CD14-positive monocyte (primary cell): ENCODE measurements around the gene STARD4. TPM values are rescaled to one million over a fixed set of nuclear protein-coding genes. Genes with fewer than 3 reads are reported as not detected.

Source experiments
- DNase-seq, 3 donors: peaks; one replicate each; pipeline ENCODE4 v3.0.0-alpha.2; 2011 to 2022
- H2AFZ ChIP-seq: 2 replicates; pipeline ENCODE4 v1.6.0; 2012; ENCODE audit warnings: mild to moderate bottlenecking, low read depth, low read length, inconsistent platforms; ENCODE audit not compliant: insufficient read depth, poor library complexity, severe bottlenecking
- H3K27ac ChIP-seq, 2 donors: 1 replicate in 1 of 2; 2 replicates in 1 of 2; pipeline ENCODE4 v1.5.1; 2012 to 2013; ENCODE audit warnings: low read length in 2 of 2, control low read depth in 1 of 2, inconsistent platforms in 1 of 2, low read depth in 1 of 2, mild to moderate bottlenecking in 1 of 2
- H3K27me3 ChIP-seq, 2 donors: one replicate each; pipeline versions ENCODE4 v1.6.0 to v1.6.1; 2011 to 2013; ENCODE audit warnings: low read length in 2 of 2; ENCODE audit not compliant: control insufficient read depth in 2 of 2, insufficient read depth in 2 of 2
- H3K36me3 ChIP-seq, 2 donors: replicated peaks in 1 of 2; 1 replicate in 1 of 2; 2 replicates in 1 of 2; pipeline versions ENCODE4 v1.5.1 to v1.6.1; 2012 to 2013; ENCODE audit warnings: low read length in 2 of 2, control low read depth in 1 of 2, inconsistent platforms in 1 of 2, mild to moderate bottlenecking in 1 of 2; ENCODE audit not compliant: insufficient read depth in 2 of 2, control insufficient read depth in 1 of 2
- H3K4me1 ChIP-seq, 2 donors: 1 replicate in 1 of 2; 2 replicates in 1 of 2; pipeline versions ENCODE4 v1.5.1 to v1.6.1; 2012 to 2013; ENCODE audit warnings: low read length in 2 of 2, control low read depth in 1 of 2, inconsistent platforms in 1 of 2, mild to moderate bottlenecking in 1 of 2, moderate library complexity in 1 of 2; ENCODE audit not compliant: insufficient read depth in 2 of 2, control insufficient read depth in 1 of 2
- H3K4me2 ChIP-seq: replicated peaks from 2 replicates; pipeline ENCODE3; 2012; ENCODE audit warnings: low read length, moderate library complexity, mild to moderate bottlenecking; ENCODE audit not compliant: poor library complexity, severe bottlenecking; ENCODE audit errors: extremely low read depth
- H3K4me3 ChIP-seq, 3 experiments: fragments of 200-600 bp in 1 of 3; sonication (generic) in 1 of 3; replicated peaks in 1 of 3; 1 replicate in 2 of 3; 2 replicates in 1 of 3; pipeline ENCODE4 v1.5.1; 2011 to 2013; ENCODE audit warnings: low read length in 3 of 3, mild to moderate bottlenecking in 3 of 3, control low read depth in 2 of 3, low read depth in 2 of 3, inconsistent platforms in 1 of 3, moderate library complexity in 1 of 3
- H3K79me2 ChIP-seq: 2 replicates; pipeline ENCODE4 v1.6.0; 2012; ENCODE audit warnings: mild to moderate bottlenecking, control low read depth, inconsistent platforms, low read length, moderate library complexity; ENCODE audit not compliant: insufficient read depth
- H3K9ac ChIP-seq: 2 replicates; pipeline ENCODE4 v1.6.0; 2017; ENCODE audit warnings: low read length, mild to moderate bottlenecking; ENCODE audit not compliant: insufficient read depth, poor library complexity, severe bottlenecking
- H3K9me3 ChIP-seq, 2 donors: replicated peaks in 1 of 2; 1 replicate in 1 of 2; 2 replicates in 1 of 2; pipeline versions ENCODE4 v1.5.1 to v1.6.1; 2012 to 2013; ENCODE audit warnings: low read length in 2 of 2, control low read depth in 1 of 2; ENCODE audit not compliant: control insufficient read depth in 1 of 2, insufficient read depth in 1 of 2
- H4K20me1 ChIP-seq: 2 replicates; pipeline ENCODE4 v1.6.0; 2012; ENCODE audit warnings: mild to moderate bottlenecking, low read length, control low read depth, moderate library complexity; ENCODE audit not compliant: insufficient read depth
- H3K27ac Mint-ChIP-seq, 7 donors: one replicate each; pipeline ENCODE4 v1.8.0; 2020; ENCODE audit warnings: mild to moderate bottlenecking in 7 of 7, mixed read lengths in 7 of 7, moderate library complexity in 6 of 7, inconsistent platforms in 2 of 7
- H3K27me3 Mint-ChIP-seq, 3 donors: one replicate each; pipeline ENCODE4 v1.8.0; 2021 to 2022; ENCODE audit warnings: low read depth in 3 of 3, mild to moderate bottlenecking in 3 of 3, mixed read lengths in 3 of 3, moderate library complexity in 3 of 3, inconsistent platforms in 1 of 3
- H3K36me3 Mint-ChIP-seq, 2 donors: one replicate each; pipeline ENCODE4 v1.8.0; 2020; ENCODE audit warnings: mixed read lengths in 2 of 2, inconsistent platforms in 1 of 2, mild to moderate bottlenecking in 1 of 2
- H3K4me1 Mint-ChIP-seq: one replicate; pipeline ENCODE4 v1.8.0; 2020; ENCODE audit warnings: mild to moderate bottlenecking, mixed read lengths
- H3K4me3 Mint-ChIP-seq, 2 donors: one replicate each; pipeline ENCODE4 v1.8.0; 2020; ENCODE audit warnings: mild to moderate bottlenecking in 2 of 2, mixed read lengths in 2 of 2, moderate library complexity in 1 of 2
- H3K9me3 Mint-ChIP-seq, 7 donors: one replicate each; pipeline ENCODE4 v1.8.0; 2020 to 2022; ENCODE audit warnings: mixed read lengths in 7 of 7, mild to moderate bottlenecking in 6 of 7, moderate library complexity in 6 of 7, inconsistent platforms in 2 of 7
- CTCF ChIP-seq: fragments of 200-600 bp; IDR thresholded peaks from one replicate; pipeline ENCODE4 v1.8.0; 2022; ENCODE audit warnings: antibody characterized with exemption, mild to moderate bottlenecking
- WGBS: methylation state at CpG from one replicate; pipeline ENCODE4 v1.1.5; 2013; ENCODE audit warnings: missing lambda C conversion rate; ENCODE audit not compliant: insufficient coverage; 5-methylcytosine and 5-hydroxymethylcytosine counted together
- intact Hi-C, 2 donors: fragments of 100-400 bp; cut with micrococcal nuclease; formaldehyde crosslinking; loops; one replicate each; pipeline versions ENCODE4 v1.15.0 to v1.15.1; 2023
- polyA plus RNA-seq, 3 donors: library from polyadenylated mRNA; depleted of rRNA in 1 of 3; unstranded in 2 of 3; stranded (reverse) in 1 of 3; fragments of 300-500 nt in 2 of 3; fragments of >200 nt in 1 of 3; fragmentation: Illumina TruSeq in 2 of 3; gene quantifications; 1 replicate in 2 of 3; 2 replicates in 1 of 3; pipeline ENCODE4 v1.2.3, GENCODE V29; 2012 to 2021

Gene STARD4
- polyA plus RNA-seq, 3 donors = 6.4 to 7.7 (median 6.7) TPM

- no peaks in the 10 kb centered on the region for H3K9me3 ChIP-seq
- H3K9ac ChIP-seq = no peak overlapping the region
- no peaks in the 10 kb centered on the region for H3K4me1 ChIP-seq
- H2AFZ ChIP-seq = no peak overlapping the region
- Mint-ChIP-seq H3K4me1 (no peaks in the 10 kb centered on the region), H3K36me3 (no peaks in the 10 kb centered on the region), H3K27me3 (peaks cover 0 to 3% (median 3%) of the 10 kb centered on the region in 3 donors), H3K27ac (no peak overlapping the region), H3K4me3 (no peak overlapping the region), H3K9me3 (peaks cover 0 to 5% (median 0%) of the 10 kb centered on the region in 7 donors)
- no peak overlapping the region for H3K4me2 ChIP-seq
- no peaks in the 10 kb centered on the region for H4K20me1 ChIP-seq
- H3K36me3 ChIP-seq = no peaks in the 10 kb centered on the region
- H3K79me2 ChIP-seq = no peaks in the 10 kb centered on the region
- no CpG with 5 or more reads among the region's 2 CpGs for WGBS
- no peaks in the 10 kb centered on the region for H3K27me3 ChIP-seq
- DNase-seq = no peak
- intact Hi-C loops = no loop called here
- H3K27ac ChIP-seq = no peak overlapping the region
- H3K4me3 ChIP-seq = no peak overlapping the region
- no peak for TF ChIP-seq CTCF
These were observed 64.5 kb downstream of the STARD4 start for GRCh38 chr5:111447822-111448221.

GRCh38 chr5:111447099-111447498 lies 65.2 kb downstream of the STARD4 start:
- Histone ChIP-seq H4K20me1 (no peaks in the 10 kb centered on the region), H3K4me3 (no peak overlapping the region), H3K4me1 (no peaks in the 10 kb centered on the region), H3K27me3 (no peaks in the 10 kb centered on the region), H2AFZ (no peak overlapping the region), H3K79me2 (no peaks in the 10 kb centered on the region), H3K4me2 (no peak overlapping the region), H3K36me3 (no peaks in the 10 kb centered on the region), H3K9me3 (no peaks in the 10 kb centered on the region), H3K9ac (no peak overlapping the region), H3K27ac (no peak overlapping the region)
- H3K36me3 Mint-ChIP-seq = no peaks in the 10 kb centered on the region
- TF ChIP-seq CTCF = no peak
- peaks cover 0 to 5% (median 0%) of the 10 kb centered on the region in 7 donors for H3K9me3 Mint-ChIP-seq
- no peak overlapping the region for H3K27ac Mint-ChIP-seq
- no peak for DNase-seq
- H3K4me3 Mint-ChIP-seq = no peak overlapping the region
- H3K4me1 Mint-ChIP-seq = no peaks in the 10 kb centered on the region
- peaks cover 0 to 3% (median 3%) of the 10 kb centered on the region in 3 donors for H3K27me3 Mint-ChIP-seq
- no CpG with 5 or more reads among the region's 1 CpG for WGBS
- intact Hi-C loops = no loop called here

Other genes starting within 250 kb of the STARD4 start
- gene NREP, start 244.7 kb upstream of the STARD4 start, polyA plus RNA-seq = 10 to 100 TPM; 16.6 to 23.6 (median 17.1) TPM